ENCODE measurements around the gene COL20A1. TPM values are rescaled to one million over a fixed set of nuclear protein-coding genes. Genes with fewer than 3 reads are reported as not detected.

Gene COL20A1
- total RNA-seq, 6 experiments from 2014 or later, result not detected

GRCh38 chr20:63258781-63259180 lies 34.2 kb upstream of the COL20A1 start:
- no peaks in the 10 kb centered on the region for H3K9me3 ChIP-seq
- H3K4me1 ChIP-seq, result no peaks in the 10 kb centered on the region
- H3K27me3 ChIP-seq, result peaks cover 0 to 9% of the 10 kb centered on the region in 2 donors
- H3K4me3 ChIP-seq, result no peak overlapping the region
- intact Hi-C loops (cut with DNase I), result no loop called here
- ATAC-seq (no peak), DNase-seq (no peak)
- WGBS (ENCODE audit: insufficient coverage, low coverage, low lambda C conversion rate, missing lambda C conversion rate), result 82% methylated on average over 3 of the region's 8 CpGs
- no peaks in the 10 kb centered on the region for H3K36me3 ChIP-seq
- TF ChIP-seq POLR2A (IDR thresholded peaks at IDR 0.05) (no peak), CTCF (IDR thresholded peaks at IDR 0.05) (no peak)
- no peak overlapping the region for H3K27ac ChIP-seq

GRCh38 chr20:63259734-63260460 lies 33.1 kb upstream of the COL20A1 start:
- no peak overlapping the region for H3K27ac ChIP-seq
- H3K27me3 ChIP-seq, result peaks cover 0 to 5% of the 10 kb centered on the region in 2 donors
- ATAC-seq (no peak), DNase-seq (no peak)
- intact Hi-C loops (cut with DNase I), result no loop called here
- H3K4me1 ChIP-seq, result no peaks in the 10 kb centered on the region
- no peak for TF ChIP-seq CTCF (IDR thresholded peaks at IDR 0.05)
- no peak for TF ChIP-seq POLR2A (IDR thresholded peaks at IDR 0.05)
- no peaks in the 10 kb centered on the region for H3K36me3 ChIP-seq
- 0% methylated on average over 1 of the region's 25 CpGs for WGBS (ENCODE audit: insufficient coverage, low coverage, low lambda C conversion rate, missing lambda C conversion rate)
- H3K4me3 ChIP-seq, result no peak overlapping the region
- no peaks in the 10 kb centered on the region for H3K9me3 ChIP-seq

GRCh38 chr20:63260521-63260920 lies 32.5 kb upstream of the COL20A1 start:
- Histone ChIP-seq H3K4me1 (no peaks in the 10 kb centered on the region), H3K36me3 (no peaks in the 10 kb centered on the region), H3K9me3 (no peaks in the 10 kb centered on the region), H3K27ac (no peak overlapping the region), H3K27me3 (no peaks in the 10 kb centered on the region), H3K4me3 (no peak overlapping the region)
- 48% methylated on average over 4 of the region's 15 CpGs for WGBS (ENCODE audit: insufficient coverage, low coverage, low lambda C conversion rate, missing lambda C conversion rate)
- ATAC-seq, result no peak
- no peak for DNase-seq
- intact Hi-C loops (cut with DNase I), result no loop called here
- no peak for TF ChIP-seq CTCF (IDR thresholded peaks at IDR 0.05)

GRCh38 chr20:63261060-63261794 lies 31.8 kb upstream of the COL20A1 start:
- H3K4me3 ChIP-seq, result no peak overlapping the region
- no peaks in the 10 kb centered on the region for H3K27me3 ChIP-seq
- no peaks in the 10 kb centered on the region for H3K36me3 ChIP-seq
- H3K27ac ChIP-seq, result no peak overlapping the region
- H3K4me1 ChIP-seq, result no peaks in the 10 kb centered on the region
- intact Hi-C loops (cut with DNase I), result no loop called here
- TF ChIP-seq POLR2A (IDR thresholded peaks at IDR 0.05), result no peak
- no peak for TF ChIP-seq CTCF (IDR thresholded peaks at IDR 0.05)
- no peak for ATAC-seq
- 28% methylated on average over 13 of the region's 25 CpGs for WGBS (ENCODE audit: insufficient coverage, low coverage, low lambda C conversion rate, missing lambda C conversion rate)
- no peaks in the 10 kb centered on the region for H3K9me3 ChIP-seq
- DNase-seq, result no peak

Data from right lobe of liver (tissue), 6 donors.